HTERT RPE-1 (cell line): ENCODE results near the gene CCHCR1.

Experiments
- in situ Hi-C: fragments of 300-500 bp; cut with MboI; formaldehyde crosslinking; loops from 4 replicates; pipeline ENCODE4 v1.14.3; 2020; ENCODE audit warnings: low sequenced_read_pairs

Gene CCHCR1

GRCh38 chr6:31130751-31131150, 26.9 kb downstream of the CCHCR1 start:
- in situ Hi-C loops, result no loop called here

- in situ Hi-C loops, result no loop called here
These were observed 28.5 kb downstream of the CCHCR1 start for GRCh38 chr6:31129130-31129529.

DNA sequence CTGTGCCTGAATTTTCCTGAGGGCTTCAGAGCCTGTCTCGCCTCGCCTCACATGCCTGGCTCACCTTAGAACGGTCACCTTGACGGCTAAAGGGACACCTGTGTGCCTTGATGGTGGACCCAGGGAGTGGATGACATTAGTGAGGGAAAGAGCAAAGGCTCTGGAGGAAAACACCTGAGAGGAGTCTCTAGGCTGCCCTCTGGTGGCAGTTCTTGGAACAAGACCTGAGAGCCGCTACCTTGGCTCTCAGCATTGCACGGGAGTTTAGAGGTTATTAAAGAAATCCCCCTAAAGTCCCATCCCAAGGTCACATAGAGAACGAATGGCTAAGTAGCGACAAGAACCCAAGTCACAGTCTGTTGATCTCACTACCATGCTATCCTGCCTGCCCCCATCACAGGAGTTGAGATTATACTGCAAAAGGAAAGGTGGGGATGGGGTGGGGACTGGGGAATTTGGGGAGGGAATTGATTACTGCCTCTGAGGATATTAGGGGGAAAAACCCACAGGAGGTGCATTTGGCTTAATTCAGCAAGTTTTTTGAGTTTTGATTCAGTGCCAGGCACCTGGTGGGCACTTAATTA, 29.4 kb downstream of the CCHCR1 start:
- in situ Hi-C loops, result no loop called here

GRCh38 chr6:31126396-31127175, 31.0 kb downstream of the CCHCR1 start:
- in situ Hi-C loops, result no loop called here

GRCh38 chr6:31125586-31126363, 31.8 kb downstream of the CCHCR1 start:
- in situ Hi-C loops, result no loop called here

GRCh38 chr6:31125162-31125561, 32.4 kb downstream of the CCHCR1 start:
- in situ Hi-C loops, result no loop called here

GRCh38 chr6:31122791-31123706, 34.6 kb downstream of the CCHCR1 start:
- in situ Hi-C loops, result no loop called here

DNA sequence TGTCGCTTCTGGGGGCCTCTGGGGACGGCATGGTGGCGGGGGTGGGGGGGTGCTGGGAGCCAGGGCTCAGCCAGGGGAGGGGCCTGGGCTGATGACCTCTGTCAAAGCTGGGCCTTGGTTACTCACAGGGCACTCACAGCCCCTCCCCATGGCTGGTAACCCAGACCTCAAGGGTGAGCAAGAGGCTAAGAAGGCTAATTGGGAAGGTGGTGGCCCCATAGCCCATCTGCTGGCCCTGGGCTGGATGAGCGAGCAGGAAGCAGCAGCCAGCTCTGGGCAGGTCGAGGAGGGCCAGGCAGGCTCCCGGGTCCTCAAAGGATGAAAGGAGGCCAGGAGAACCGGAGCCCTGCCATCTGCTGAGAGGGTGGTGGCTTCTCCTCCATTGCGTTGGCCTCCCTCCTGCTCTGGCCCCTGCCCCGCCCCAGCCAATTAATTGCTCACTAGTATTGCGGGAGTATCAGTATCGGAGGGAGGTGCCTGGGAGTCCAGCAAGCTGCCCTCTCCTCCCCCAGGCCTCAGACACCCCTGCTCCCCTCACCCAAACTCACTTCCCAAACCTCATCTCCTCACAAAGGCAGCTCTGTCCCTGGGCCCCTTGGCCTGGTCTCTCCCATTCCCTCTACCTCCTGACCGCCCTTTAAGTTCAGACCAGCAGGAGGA, 36.3 kb downstream of the CCHCR1 start:
- in situ Hi-C loops, result no loop called here

DNA sequence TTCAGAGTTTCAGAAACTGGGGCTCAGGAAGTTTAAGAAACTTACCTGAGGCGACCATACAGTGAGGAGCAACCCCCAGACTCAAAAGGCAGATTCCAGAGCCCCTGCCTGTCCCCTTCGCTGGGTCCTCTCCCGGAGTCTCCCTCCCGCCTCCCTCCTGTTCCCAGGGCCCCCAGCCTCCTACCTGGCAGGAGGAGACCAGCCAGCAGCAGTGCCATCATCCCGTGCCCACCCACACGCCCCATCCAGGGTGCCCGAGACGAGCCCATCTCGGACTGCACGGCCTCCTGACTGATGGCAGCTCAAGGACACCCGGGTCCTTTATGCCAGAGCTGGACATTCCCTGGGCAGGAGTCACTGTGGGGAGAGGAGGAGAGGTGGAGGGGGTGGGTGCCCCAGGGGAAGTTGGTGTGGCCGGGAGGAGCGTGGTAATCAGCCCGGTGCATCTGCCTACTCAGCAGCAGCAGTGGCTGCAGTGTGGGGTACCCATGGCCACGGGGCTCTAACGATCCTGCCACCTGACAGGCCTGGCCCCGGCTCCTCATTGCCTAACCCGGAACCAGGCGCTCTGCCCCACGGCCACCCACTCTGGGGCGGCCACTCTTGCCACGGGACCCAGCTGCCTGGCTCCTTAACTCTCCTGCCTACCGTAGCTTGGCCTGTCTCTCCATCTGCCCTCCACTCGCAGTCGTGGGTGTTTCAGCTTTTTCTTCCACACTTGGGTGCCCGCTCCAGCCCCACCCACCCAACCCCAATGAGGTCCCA, 37.3 kb downstream of the CCHCR1 start, which contains the start of gene CDSN:
Gene CDSN (minus strand): TSS at position 296 of the 765 bp plus-strand sequence. CDS start 27 bp downstream, at position 269.
- in situ Hi-C loops, result no loop called here

DNA sequence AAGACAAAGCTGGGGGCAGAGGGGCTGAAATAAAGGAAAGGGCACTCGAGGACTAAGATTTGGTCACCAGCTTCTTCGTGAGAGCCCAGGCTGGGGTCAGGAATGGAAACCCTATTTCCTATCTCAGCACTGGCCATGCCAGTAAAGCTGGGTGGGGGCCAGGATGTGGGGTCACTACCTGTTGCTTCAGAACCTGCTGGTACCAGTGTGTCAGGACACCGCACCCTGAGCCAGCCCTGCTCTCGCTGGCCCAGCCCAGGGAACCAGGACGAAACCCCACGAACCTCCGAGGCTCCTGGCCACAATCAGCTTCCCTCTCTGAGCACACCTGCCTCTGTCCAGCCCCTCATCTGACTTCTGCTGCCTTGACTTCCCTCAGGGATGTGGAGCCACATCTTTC, 39.4 kb downstream of the CCHCR1 start:
- in situ Hi-C loops, result no loop called here

GRCh38 chr6:31116661-31117385, 40.8 kb downstream of the CCHCR1 start:
- in situ Hi-C loops, result no loop called here

DNA sequence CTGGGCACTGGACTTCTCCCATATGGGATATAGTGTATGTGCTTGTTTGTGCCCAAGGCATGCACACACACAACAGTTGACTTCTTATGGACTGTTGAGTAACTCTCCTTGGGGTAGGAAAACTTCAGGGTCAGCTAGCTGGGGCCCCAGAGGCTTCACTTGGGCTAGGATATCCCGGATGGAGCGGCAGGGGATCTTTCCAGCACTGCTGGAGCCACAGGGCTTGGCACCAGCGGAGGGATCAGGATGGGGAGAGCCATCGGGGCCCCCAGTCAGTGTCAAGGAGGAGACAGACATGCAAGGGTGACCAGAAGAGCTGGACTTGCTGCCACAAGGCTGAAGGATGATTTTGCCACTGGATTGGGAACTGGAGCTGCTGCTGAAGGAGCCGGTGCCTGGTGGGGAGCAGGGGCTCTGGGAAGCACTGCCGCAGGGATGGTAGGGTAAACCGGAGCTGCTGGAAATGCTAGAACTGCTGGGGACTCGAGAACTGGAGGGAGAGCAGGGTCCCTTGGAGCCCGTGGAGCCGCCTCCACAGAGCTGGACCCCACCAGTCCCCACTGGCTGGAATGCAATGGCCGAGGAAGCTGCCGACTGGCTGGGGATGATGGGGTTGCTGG, 41.6 kb downstream of the CCHCR1 start:
- in situ Hi-C loops, result no loop called here

- in situ Hi-C loops, result no loop called here
These were observed 42.4 kb downstream of the CCHCR1 start for GRCh38 chr6:31114970-31115849.

DNA sequence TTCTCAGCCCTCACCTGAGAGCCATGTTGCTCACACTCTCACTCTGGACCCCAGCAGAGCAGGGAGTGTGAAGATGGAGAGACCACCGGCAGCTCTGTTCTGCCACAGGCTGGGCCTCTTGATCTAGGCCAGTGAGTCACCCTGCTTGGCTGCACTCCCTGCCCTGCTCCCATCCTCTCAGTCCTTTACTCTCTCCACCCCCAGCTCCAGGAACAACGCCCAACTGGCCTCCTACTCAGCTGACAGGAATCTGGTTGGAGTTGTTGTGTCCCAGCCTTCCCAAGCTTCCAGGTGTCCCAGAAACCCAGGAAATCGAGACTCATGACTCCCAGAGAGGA, 43.1 kb downstream of the CCHCR1 start, which contains the start of gene PSORS1C1:
Gene PSORS1C1 (plus strand): TSS at position 260 of the 338 bp plus-strand sequence. CDS start 14,833 bp downstream, outside the sequence.
- in situ Hi-C loops, result no loop called here

DNA sequence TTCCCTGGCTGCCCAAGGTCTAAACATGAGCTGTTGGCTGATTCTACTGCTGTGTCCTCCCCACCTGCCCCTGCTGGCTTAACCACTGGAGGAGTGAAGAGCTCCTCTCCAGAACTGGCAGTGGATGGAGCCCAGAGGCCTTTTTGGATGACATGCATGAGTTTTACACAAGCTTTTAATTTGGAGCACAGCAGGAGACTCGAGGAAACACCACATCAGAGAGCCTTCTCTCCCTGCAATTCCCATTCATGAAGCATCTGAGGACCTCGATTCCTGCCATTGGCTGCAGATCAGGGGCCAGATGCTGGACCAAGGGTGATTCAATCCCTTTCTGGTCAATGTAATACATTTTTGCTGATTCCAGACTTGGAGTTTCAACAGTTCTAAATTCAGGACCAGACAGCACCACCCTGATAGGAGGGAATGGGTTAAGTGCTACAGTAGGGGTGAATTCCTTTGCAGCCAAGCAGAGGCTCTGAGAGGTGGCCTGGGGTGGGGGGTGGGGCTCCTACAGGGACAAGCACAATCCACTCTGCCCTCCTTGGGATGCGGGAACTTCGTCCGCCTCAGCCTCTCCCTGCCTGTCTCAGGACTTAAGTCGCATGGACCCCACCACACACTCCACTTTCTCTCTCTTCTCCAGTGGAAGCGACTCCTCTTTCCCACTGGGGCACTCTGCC, 43.6 kb downstream of the CCHCR1 start:
- in situ Hi-C loops, result no loop called here

DNA sequence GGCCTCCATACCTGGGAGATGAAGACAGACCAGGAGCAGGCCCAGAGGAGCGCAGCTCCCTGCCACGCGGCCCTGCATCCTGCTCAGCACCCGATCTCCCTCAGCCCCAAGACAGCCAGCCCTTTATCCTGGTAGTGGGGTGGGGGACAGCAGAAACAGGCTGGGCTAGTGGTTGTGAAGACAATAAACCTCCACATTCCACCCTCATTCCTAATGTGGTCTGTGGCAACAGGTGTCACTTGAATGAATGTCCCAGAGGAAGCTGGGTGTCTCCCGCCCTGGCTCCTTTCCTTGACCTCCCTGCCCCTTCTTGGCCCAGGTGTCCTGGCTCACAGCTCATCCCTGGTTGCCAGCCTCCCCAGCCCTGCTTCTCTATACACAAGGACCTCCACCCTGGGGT, 45.1 kb downstream of the CCHCR1 start, which contains the start of gene C6orf15:
Gene C6orf15 (minus strand): TSS at position 98 of the 400 bp plus-strand sequence. CDS start 20 bp downstream, at position 78.
- in situ Hi-C loops, result no loop called here

DNA sequence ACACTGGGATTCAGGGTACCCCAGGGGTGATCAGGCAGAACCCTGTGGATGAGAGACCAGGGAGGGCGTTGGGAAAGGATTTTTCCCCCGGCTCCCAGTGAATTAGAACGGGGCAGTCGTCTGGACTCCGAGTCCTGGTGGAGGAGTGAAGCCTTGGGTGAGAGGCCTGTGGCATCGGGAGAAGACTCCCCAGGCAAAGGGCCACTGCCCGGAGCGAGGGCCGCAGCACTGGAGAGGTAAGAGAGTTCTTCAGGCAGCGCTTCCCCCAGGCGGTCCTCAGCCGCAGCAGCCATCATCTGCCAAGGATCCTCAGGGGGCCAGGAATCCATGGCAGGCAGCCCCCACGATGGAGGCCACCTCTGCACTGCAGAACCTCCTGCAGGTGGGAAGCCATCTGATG, 45.9 kb downstream of the CCHCR1 start:
- in situ Hi-C loops, result no loop called here
